Liver (tissue), 9 donors: ENCODE measurements around the gene MGAT3. TPM values are rescaled to one million over a fixed set of nuclear protein-coding genes. Genes with fewer than 3 reads are reported as not detected.

ENCODE experiments used
- DNase-seq: peaks from one replicate; pipeline ENCODE4 v3.0.0-alpha.2; 2017; ENCODE audit warnings: low spot score
- H3K27ac ChIP-seq, 2 donors: one replicate each; pipeline ENCODE4 v1.7.0; 2013; ENCODE audit warnings: inconsistent platforms in 2 of 2, low read length in 2 of 2, control low read depth in 1 of 2, low read depth in 1 of 2, mild to moderate bottlenecking in 1 of 2
- H3K27me3 ChIP-seq, 4 donors: one replicate each; pipeline versions ENCODE4 v1.6.1 to v1.7.0; 2013; ENCODE audit warnings: low read length in 3 of 4, inconsistent platforms in 1 of 4, mild to moderate bottlenecking in 1 of 4, moderate library complexity in 1 of 4; ENCODE audit not compliant: control insufficient read depth in 4 of 4, insufficient read depth in 4 of 4
- H3K36me3 ChIP-seq, 4 donors: one replicate each; pipeline versions ENCODE4 v1.6.1 to v1.7.0; 2013; ENCODE audit warnings: low read length in 3 of 4, mild to moderate bottlenecking in 3 of 4, low read depth in 1 of 4, moderate library complexity in 1 of 4; ENCODE audit not compliant: control insufficient read depth in 4 of 4, insufficient read depth in 3 of 4
- H3K4me1 ChIP-seq, 4 donors: one replicate each; pipeline versions ENCODE4 v1.6.1 to v1.7.0; 2013; ENCODE audit warnings: low read length in 3 of 4, mild to moderate bottlenecking in 3 of 4, moderate library complexity in 1 of 4; ENCODE audit not compliant: control insufficient read depth in 4 of 4, insufficient read depth in 4 of 4
- H3K4me3 ChIP-seq, 3 donors: one replicate each; pipeline versions ENCODE4 v1.6.1 to v1.7.0; 2013; ENCODE audit warnings: low read length in 3 of 3, control low read depth in 1 of 3, low read depth in 1 of 3, mild to moderate bottlenecking in 1 of 3
- H3K9ac ChIP-seq, 2 donors: one replicate each; pipeline ENCODE4 v1.7.0; 2013; ENCODE audit warnings: low read length in 2 of 2, mild to moderate bottlenecking in 2 of 2, moderate library complexity in 2 of 2, control low read depth in 1 of 2, low read depth in 1 of 2
- H3K9me3 ChIP-seq, 4 donors: one replicate each; pipeline versions ENCODE4 v1.6.1 to v1.7.0; 2013; ENCODE audit warnings: low read length in 3 of 4; ENCODE audit not compliant: control insufficient read depth in 4 of 4
- ATF3 ChIP-seq: IDR thresholded peaks from 2 replicates; pipeline ENCODE4 v1.6.1; 2016; ENCODE audit warnings: antibody characterized with exemption
- EGR1 ChIP-seq, 2 donors: IDR thresholded peaks; 2 replicates each; pipeline ENCODE4 v1.6.1; 2016 to 2018; ENCODE audit warnings: antibody characterized with exemption in 2 of 2, low read depth in 2 of 2
- FOXA1 ChIP-seq: IDR thresholded peaks from 2 replicates; pipeline ENCODE4 v1.6.1; 2016; ENCODE audit warnings: antibody characterized with exemption
- FOXA2 ChIP-seq: IDR thresholded peaks from 2 replicates; pipeline ENCODE4 v1.6.1; 2016; ENCODE audit warnings: antibody characterized with exemption
- GABPA ChIP-seq, 2 donors: IDR thresholded peaks in 1 of 2; conservative IDR thresholded peaks in 1 of 2; 2 replicates each; pipeline ENCODE4 v1.6.1; 2016; ENCODE audit warnings: antibody characterized with exemption in 2 of 2, mild to moderate bottlenecking in 1 of 2, moderate library complexity in 1 of 2
- HNF4A ChIP-seq, 2 donors: conservative IDR thresholded peaks; 2 replicates each; pipeline ENCODE4 v1.6.1; 2016; ENCODE audit warnings: antibody characterized with exemption in 2 of 2, mild to moderate bottlenecking in 2 of 2
- HNF4G ChIP-seq: IDR thresholded peaks from 2 replicates; pipeline ENCODE4 v1.6.1; 2016; ENCODE audit warnings: antibody characterized with exemption
- JUND ChIP-seq, 2 donors: IDR thresholded peaks; 2 replicates each; pipeline ENCODE4 v1.6.1; 2016; ENCODE audit warnings: antibody characterized with exemption in 2 of 2
- MAX ChIP-seq: IDR thresholded peaks from 2 replicates; pipeline ENCODE4 v1.6.1; 2016; ENCODE audit warnings: antibody characterized with exemption
- NR2F2 ChIP-seq: IDR thresholded peaks from 2 replicates; pipeline ENCODE4 v1.6.1; 2016; ENCODE audit warnings: antibody characterized with exemption
- RAD21 ChIP-seq, 2 donors: IDR thresholded peaks; 2 replicates each; pipeline ENCODE4 v1.6.1; 2016; ENCODE audit warnings: antibody characterized with exemption in 2 of 2, mild to moderate bottlenecking in 2 of 2
- RXRA ChIP-seq, 2 donors: IDR thresholded peaks; 2 replicates each; pipeline ENCODE4 v1.6.1; 2017 to 2018; ENCODE audit warnings: antibody characterized with exemption in 2 of 2, mild to moderate bottlenecking in 1 of 2
- SP1 ChIP-seq: IDR thresholded peaks from 2 replicates; pipeline ENCODE4 v1.6.1; 2018; ENCODE audit warnings: antibody characterized with exemption, mild to moderate bottlenecking
- TAF1 ChIP-seq: conservative IDR thresholded peaks from 2 replicates; pipeline ENCODE4 v1.6.1; 2016; ENCODE audit warnings: antibody characterized with exemption, mild to moderate bottlenecking
- YY1 ChIP-seq: IDR thresholded peaks from 2 replicates; pipeline ENCODE4 v1.6.1; 2016; ENCODE audit warnings: antibody characterized with exemption, mild to moderate bottlenecking
- WGBS: extraction: QIAGEN DNeasy Blood & Tissue Kit; methylation state at CpG from one replicate; pipeline ENCODE4 v1.1.7; 2013; 5-methylcytosine and 5-hydroxymethylcytosine counted together
- polyA plus RNA-seq, 2 donors: library from polyadenylated mRNA; stranded (reverse) in 1 of 2; unstranded in 1 of 2; fragments of 200-250 nt in 1 of 2; fragments of >200 nt in 1 of 2; fragmentation: Nextera tagmentation in 1 of 2; extraction: Ambion mirVana in 1 of 2; gene quantifications; one replicate each; pipeline versions ENCODE4 v1.2.1 to v1.2.3, GENCODE V29; 2013 to 2015
- total RNA-seq, 2 donors: library from RNA; depleted of rRNA; stranded (reverse); fragments of >200 nt; gene quantifications; one replicate each; pipeline ENCODE4 v1.2.3, GENCODE V29; 2014
- TF ChIP-seq, protein P1 (sequence below): IDR thresholded peaks from 2 replicates; pipeline ENCODE4 v1.6.1; 2016; ENCODE audit warnings: antibody characterized with exemption, mild to moderate bottlenecking
- TF ChIP-seq, protein P2 (sequence below): fragments of 150-350 bp; IDR thresholded peaks from 2 replicates; pipeline ENCODE4 v1.5.1; 2017; ENCODE audit warnings: improper control_type of control experiment, low read depth, low read length; ENCODE audit not compliant: missing input control
- TF ChIP-seq, protein P3 (sequence below): IDR thresholded peaks from 2 replicates; pipeline ENCODE4 v1.6.1; 2016; ENCODE audit warnings: antibody characterized with exemption
- donor health status: healthy.
- donor health status: healthy.
- donor health status: healthy.
- donor health status: healthy.
- donor health status: healthy.

The MGAT3 gene
- total and polyA plus RNA-seq, 4 donors: 0.03 to 7.6 (median 0.10) TPM

GRCh38 chr22:39490966-39491680 lies 34.3 kb downstream of the MGAT3 start:
- no peaks in the 10 kb centered on the region for H3K9me3 ChIP-seq
- H3K9ac ChIP-seq: no peak overlapping the region
- H3K27ac ChIP-seq: no peak overlapping the region
- no peak for DNase-seq
- no peaks in the 10 kb centered on the region for H3K36me3 ChIP-seq
- H3K4me3 ChIP-seq: no peak overlapping the region
- WGBS: 76% methylated on average over 9 of the region's 9 CpGs
- TF ChIP-seq RAD21 (IDR thresholded peaks at IDR 0.05): no peak
- TF ChIP-seq EGR1 (IDR thresholded peaks at IDR 0.05; ENCODE audit: low read depth in 2 of 2): no peak
- TF ChIP-seq, protein P1, sequence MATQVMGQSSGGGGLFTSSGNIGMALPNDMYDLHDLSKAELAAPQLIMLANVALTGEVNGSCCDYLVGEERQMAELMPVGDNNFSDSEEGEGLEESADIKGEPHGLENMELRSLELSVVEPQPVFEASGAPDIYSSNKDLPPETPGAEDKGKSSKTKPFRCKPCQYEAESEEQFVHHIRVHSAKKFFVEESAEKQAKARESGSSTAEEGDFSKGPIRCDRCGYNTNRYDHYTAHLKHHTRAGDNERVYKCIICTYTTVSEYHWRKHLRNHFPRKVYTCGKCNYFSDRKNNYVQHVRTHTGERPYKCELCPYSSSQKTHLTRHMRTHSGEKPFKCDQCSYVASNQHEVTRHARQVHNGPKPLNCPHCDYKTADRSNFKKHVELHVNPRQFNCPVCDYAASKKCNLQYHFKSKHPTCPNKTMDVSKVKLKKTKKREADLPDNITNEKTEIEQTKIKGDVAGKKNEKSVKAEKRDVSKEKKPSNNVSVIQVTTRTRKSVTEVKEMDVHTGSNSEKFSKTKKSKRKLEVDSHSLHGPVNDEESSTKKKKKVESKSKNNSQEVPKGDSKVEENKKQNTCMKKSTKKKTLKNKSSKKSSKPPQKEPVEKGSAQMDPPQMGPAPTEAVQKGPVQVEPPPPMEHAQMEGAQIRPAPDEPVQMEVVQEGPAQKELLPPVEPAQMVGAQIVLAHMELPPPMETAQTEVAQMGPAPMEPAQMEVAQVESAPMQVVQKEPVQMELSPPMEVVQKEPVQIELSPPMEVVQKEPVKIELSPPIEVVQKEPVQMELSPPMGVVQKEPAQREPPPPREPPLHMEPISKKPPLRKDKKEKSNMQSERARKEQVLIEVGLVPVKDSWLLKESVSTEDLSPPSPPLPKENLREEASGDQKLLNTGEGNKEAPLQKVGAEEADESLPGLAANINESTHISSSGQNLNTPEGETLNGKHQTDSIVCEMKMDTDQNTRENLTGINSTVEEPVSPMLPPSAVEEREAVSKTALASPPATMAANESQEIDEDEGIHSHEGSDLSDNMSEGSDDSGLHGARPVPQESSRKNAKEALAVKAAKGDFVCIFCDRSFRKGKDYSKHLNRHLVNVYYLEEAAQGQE: no peak
- TF ChIP-seq, protein P2, sequence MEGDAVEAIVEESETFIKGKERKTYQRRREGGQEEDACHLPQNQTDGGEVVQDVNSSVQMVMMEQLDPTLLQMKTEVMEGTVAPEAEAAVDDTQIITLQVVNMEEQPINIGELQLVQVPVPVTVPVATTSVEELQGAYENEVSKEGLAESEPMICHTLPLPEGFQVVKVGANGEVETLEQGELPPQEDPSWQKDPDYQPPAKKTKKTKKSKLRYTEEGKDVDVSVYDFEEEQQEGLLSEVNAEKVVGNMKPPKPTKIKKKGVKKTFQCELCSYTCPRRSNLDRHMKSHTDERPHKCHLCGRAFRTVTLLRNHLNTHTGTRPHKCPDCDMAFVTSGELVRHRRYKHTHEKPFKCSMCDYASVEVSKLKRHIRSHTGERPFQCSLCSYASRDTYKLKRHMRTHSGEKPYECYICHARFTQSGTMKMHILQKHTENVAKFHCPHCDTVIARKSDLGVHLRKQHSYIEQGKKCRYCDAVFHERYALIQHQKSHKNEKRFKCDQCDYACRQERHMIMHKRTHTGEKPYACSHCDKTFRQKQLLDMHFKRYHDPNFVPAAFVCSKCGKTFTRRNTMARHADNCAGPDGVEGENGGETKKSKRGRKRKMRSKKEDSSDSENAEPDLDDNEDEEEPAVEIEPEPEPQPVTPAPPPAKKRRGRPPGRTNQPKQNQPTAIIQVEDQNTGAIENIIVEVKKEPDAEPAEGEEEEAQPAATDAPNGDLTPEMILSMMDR: no peak
- TF ChIP-seq TAF1: no peak
- TF ChIP-seq MAX: no peak
- TF ChIP-seq, protein P3, sequence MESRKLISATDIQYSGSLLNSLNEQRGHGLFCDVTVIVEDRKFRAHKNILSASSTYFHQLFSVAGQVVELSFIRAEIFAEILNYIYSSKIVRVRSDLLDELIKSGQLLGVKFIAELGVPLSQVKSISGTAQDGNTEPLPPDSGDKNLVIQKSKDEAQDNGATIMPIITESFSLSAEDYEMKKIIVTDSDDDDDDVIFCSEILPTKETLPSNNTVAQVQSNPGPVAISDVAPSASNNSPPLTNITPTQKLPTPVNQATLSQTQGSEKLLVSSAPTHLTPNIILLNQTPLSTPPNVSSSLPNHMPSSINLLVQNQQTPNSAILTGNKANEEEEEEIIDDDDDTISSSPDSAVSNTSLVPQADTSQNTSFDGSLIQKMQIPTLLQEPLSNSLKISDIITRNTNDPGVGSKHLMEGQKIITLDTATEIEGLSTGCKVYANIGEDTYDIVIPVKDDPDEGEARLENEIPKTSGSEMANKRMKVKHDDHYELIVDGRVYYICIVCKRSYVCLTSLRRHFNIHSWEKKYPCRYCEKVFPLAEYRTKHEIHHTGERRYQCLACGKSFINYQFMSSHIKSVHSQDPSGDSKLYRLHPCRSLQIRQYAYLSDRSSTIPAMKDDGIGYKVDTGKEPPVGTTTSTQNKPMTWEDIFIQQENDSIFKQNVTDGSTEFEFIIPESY: no peak
- no peak for TF ChIP-seq NR2F2
- no peak for TF ChIP-seq SP1
- TF ChIP-seq RXRA (IDR thresholded peaks at IDR 0.05): no peak
- TF ChIP-seq JUND (IDR thresholded peaks at IDR 0.05): no peak
- TF ChIP-seq HNF4A (conservative IDR thresholded peaks at IDR 0.05): no peak
- no peak for TF ChIP-seq ATF3
- no peak for TF ChIP-seq FOXA1
- TF ChIP-seq YY1: no peak
- TF ChIP-seq GABPA (IDR thresholded peaks at IDR 0.05 in 1 of 2, conservative IDR thresholded peaks at IDR 0.05 in 1 of 2): no peak
- no peak for TF ChIP-seq HNF4G
- TF ChIP-seq FOXA2: no peak
- no peaks in the 10 kb centered on the region for H3K27me3 ChIP-seq
- H3K4me1 ChIP-seq: no peaks in the 10 kb centered on the region
